Memory B cell (primary cell): ENCODE results near the gene ILKAP.

Source experiments
- ATAC-seq: fragments of 150-1000 bp; cut with Tn5 transposase; 2 replicates; pipeline ENCODE4 v1.10.0; 2021; ENCODE audit warnings: low read depth, mild to moderate bottlenecking, moderate library complexity
- DNase-seq, 2 donors: peaks; one replicate each; pipeline ENCODE4 v3.0.0; 2022; ENCODE audit warnings: low spot score in 2 of 2
- H3K27ac Mint-ChIP-seq: one replicate; pipeline ENCODE4 v1.8.0; 2022; ENCODE audit warnings: mild to moderate bottlenecking, moderate library complexity, mixed read lengths
- H3K27me3 Mint-ChIP-seq: one replicate; pipeline ENCODE4 v1.8.0; 2022; ENCODE audit warnings: mixed read lengths
- H3K36me3 Mint-ChIP-seq: one replicate; pipeline ENCODE4 v1.8.0; 2022; ENCODE audit warnings: mild to moderate bottlenecking, mixed read lengths
- H3K4me1 Mint-ChIP-seq: one replicate; pipeline ENCODE4 v1.8.0; 2022; ENCODE audit warnings: mixed read lengths
- H3K4me3 Mint-ChIP-seq: one replicate; pipeline ENCODE4 v1.8.0; 2022; ENCODE audit warnings: mild to moderate bottlenecking, moderate library complexity, mixed read lengths
- H3K9me3 Mint-ChIP-seq: one replicate; pipeline ENCODE4 v1.8.0; 2022; ENCODE audit warnings: mixed read lengths

Gene ILKAP

DNA sequence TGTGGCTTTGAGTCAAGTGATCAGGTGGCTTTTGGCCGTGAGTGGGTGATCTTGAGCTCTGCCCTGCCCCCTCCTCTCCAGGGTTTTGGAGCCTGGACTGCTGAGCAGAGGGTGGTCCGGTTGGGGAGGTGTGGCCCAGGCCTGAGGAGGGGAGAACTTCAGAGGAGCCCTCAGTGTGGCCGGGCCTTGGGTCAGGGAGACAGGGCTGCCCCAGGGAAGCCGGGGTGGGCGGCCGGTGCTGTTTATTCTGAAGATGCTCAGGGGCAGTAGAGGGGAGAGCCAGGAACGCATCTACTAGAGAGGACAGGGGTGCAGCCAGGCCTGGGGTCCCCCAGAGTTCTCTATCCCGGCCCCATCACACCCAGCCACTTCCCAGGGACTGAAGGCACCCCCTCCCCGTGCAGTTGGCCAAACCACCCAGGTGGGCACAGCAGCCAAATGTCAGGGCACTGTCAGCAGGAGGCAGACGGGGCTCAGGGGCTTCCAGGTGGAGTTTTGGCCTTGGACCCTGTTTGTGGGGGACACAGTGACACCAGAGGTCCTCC lies 43.8 kb downstream of the ILKAP start:
- H3K9me3 Mint-ChIP-seq, result no peaks in the 10 kb centered on the region
- peak overlapping the region; percentile 71 for H3K4me3 Mint-ChIP-seq
- ATAC-seq (no peak), DNase-seq (no peak)
- peaks cover 15% of the 10 kb centered on the region for H3K4me1 Mint-ChIP-seq
- peaks cover 6% of the 10 kb centered on the region for H3K27me3 Mint-ChIP-seq
- H3K27ac Mint-ChIP-seq, result no peak overlapping the region
- H3K36me3 Mint-ChIP-seq, result no peaks in the 10 kb centered on the region

DNA sequence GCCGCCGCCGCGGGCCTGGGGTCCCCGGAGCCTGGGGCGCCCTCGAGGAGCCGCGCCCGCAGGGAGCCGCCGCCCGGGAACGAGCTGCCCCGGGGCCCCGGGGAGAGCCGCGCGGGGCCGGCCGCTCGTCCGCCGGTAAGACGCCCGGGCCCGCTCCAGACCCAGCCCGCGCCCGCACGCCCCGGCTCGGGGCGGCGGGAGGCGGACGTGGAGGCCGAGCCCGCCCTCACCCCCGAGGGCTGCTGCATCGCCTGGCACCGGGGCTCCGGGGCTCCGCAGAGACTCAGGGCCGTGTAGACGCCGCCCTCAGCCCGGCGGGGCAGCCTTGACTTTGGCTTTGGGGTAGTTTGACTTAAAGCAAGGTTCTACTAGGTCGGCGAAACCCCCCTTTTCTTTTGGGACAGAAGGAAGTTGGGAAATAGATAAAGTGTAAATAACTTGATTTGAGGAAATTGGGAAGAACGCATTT lies 44.4 kb downstream of the ILKAP start:
- Mint-ChIP-seq H3K4me1 (peaks cover 12% of the 10 kb centered on the region), H3K9me3 (peaks cover 2% of the 10 kb centered on the region), H3K27ac (no peak overlapping the region), H3K4me3 (peak overlapping the region; percentile 71), H3K27me3 (peaks cover 6% of the 10 kb centered on the region), H3K36me3 (no peaks in the 10 kb centered on the region)
- no peak for DNase-seq
- peak; percentile 59 for ATAC-seq

DNA sequence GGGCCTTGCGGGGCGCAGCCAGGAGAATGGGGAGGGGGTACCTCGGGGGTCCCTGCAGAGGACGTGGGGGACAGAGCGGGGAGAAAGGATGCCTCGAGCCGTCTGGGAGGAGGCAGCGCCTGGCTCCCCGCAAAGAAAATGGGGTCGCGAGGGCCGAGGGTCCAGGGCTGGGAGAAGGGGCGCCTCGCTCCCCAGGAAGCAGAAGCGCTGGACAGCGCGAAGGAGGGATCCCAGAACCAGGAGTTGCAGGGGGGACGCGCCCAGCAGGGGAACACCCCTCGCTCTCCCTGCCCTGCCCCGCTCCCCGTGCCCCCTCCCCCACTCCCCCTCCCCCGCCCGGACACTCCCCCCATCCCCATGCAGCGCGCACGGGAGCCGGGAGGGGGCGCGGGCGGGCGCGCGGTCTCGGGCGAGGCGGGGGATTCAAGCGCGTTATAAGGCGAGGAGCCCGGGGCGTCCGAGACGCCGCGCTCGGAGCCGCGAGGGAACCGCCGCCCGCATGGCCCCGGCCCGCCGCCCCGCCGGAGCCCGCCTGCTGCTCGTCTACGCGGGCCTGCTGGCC lies 44.9 kb downstream of the ILKAP start, which contains the start of gene ERFE:
ERFE (plus strand) TSS at position 462 of the 562 bp plus-strand sequence; CDS start at position 500, 38 bp downstream.
- H3K4me3 Mint-ChIP-seq, result peak within 1 kb of the TSS; percentile 71
- H3K9me3 Mint-ChIP-seq, result peaks cover 3% of the 10 kb centered on the region
- no peak within 1 kb of the TSS for H3K27ac Mint-ChIP-seq
- peaks cover 12% of the 10 kb centered on the region for H3K4me1 Mint-ChIP-seq
- H3K27me3 Mint-ChIP-seq, result peaks cover 6% of the 10 kb centered on the region
- H3K36me3 Mint-ChIP-seq, result no peaks in the 10 kb centered on the region
- DNase-seq (peak; percentile 54 to 62), ATAC-seq (peak; percentile 81)

DNA sequence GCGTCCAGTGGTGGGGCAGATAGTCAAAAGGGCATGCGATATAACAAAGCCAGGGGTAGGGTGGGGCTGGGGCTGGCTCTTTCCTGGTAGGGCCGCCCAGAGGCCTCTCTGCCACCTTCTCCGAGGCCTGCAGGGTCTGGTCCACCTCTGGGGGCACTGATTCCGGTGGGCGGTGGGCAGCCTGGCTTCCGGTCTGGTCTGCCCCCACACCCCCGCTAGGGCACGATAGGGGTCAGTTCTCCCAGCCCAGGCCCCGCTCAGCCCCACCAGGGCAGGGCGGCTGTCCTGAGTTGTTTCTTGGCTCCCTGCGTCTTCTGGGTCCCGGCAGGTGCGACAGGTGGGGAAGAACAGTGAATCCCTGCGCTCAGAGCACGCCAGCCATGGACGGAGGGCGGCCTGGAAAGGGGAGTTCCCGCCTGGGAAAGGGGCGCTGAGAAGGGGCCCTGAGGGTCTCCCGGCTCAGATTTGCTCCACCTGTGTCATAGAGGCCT lies 45.4 kb downstream of the ILKAP start:
- H3K9me3 Mint-ChIP-seq, result peaks cover 3% of the 10 kb centered on the region
- no peak for ATAC-seq

DNA sequence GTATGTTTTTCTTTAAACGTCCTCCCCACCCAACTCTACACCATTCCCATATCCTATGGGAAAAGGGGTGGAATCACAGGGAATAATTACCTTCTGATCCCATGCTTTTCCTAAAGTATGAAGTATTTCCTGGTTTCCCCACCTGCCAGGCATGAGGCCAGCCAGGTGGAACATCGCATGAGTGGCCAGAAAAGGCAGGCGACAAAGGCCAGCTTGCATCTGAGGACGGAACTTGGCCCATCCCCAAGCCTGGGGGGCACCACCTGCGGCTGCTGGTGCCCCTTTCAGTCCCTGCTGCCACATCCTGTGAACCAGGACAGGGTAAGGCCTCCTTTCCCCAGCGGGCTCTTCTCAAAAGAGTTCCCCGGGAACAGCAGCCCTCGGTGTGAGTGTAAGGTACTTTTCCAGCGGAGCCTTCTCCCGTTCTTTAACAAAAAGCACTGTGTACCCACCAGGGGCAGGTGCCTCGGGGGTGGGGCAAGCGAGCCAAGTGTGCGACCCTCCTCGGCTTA lies 45.9 kb downstream of the ILKAP start:
- peaks cover 3% of the 10 kb centered on the region for H3K9me3 Mint-ChIP-seq
- no peak overlapping the region for H3K27ac Mint-ChIP-seq
- H3K27me3 Mint-ChIP-seq, result peaks cover 6% of the 10 kb centered on the region

More for the DNA sequence above, 45.4 kb downstream of the ILKAP start:
- Mint-ChIP-seq H3K4me3 (peak overlapping the region; percentile 53), H3K27me3 (peaks cover 6% of the 10 kb centered on the region), H3K27ac (no peak overlapping the region), H3K4me1 (peaks cover 12% of the 10 kb centered on the region), H3K36me3 (no peaks in the 10 kb centered on the region)
- no peak for DNase-seq

DNA sequence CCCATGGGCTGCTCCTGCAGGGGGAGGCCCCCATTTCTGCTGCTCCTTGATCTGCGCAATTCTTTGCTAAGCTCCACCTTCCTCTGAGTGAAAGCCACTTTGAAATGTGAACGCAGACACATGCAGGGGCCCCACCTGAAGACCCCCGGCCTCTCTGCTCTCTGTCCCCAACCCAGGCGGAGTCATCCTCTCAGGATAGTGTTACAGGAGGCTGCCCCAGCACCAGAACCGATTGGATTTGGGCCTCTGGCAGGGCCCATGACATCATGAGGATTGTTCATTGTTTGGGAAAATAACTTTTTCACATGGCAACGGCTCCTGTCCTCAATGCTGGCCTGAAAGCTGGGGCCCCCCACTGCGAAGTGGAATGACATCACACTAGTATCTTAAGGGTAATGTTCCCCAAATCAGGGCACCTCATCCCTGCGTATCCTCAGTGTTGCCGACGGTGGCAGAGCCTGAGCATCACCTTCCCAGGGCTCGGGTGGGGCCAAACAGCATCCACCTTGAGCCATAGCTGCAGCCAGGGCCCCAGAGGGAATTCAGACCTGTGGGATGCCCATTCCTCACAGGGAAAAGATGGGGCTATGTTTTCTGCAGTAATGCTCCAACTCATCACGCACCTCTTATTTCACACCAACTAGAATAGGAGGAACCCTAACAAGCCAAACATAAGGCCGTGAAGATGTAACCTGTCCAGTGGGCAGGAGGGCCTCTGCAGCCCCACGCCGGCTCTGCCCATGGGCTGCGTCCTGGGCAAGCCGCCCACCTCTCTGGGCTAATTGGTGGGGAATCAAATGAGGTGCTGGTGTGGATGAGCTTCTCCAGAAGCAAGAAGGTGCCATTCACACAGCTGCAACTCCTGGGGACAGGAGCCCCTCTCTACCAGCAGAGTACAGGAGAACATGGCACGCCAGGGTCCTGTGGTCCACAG lies 47.5 kb downstream of the ILKAP start:
- Mint-ChIP-seq H3K4me3 (no peak overlapping the region), H3K4me1 (peaks cover 12% of the 10 kb centered on the region), H3K36me3 (no peaks in the 10 kb centered on the region), H3K27me3 (peaks cover 6% of the 10 kb centered on the region), H3K27ac (no peak overlapping the region), H3K9me3 (peaks cover 3% of the 10 kb centered on the region)
- no peak for DNase-seq
- ATAC-seq, result no peak

More for the DNA sequence above, 45.9 kb downstream of the ILKAP start:
- no peak for DNase-seq
- ATAC-seq, result no peak
- H3K36me3 Mint-ChIP-seq, result no peaks in the 10 kb centered on the region
- peaks cover 12% of the 10 kb centered on the region for H3K4me1 Mint-ChIP-seq
- no peak overlapping the region for H3K4me3 Mint-ChIP-seq

DNA sequence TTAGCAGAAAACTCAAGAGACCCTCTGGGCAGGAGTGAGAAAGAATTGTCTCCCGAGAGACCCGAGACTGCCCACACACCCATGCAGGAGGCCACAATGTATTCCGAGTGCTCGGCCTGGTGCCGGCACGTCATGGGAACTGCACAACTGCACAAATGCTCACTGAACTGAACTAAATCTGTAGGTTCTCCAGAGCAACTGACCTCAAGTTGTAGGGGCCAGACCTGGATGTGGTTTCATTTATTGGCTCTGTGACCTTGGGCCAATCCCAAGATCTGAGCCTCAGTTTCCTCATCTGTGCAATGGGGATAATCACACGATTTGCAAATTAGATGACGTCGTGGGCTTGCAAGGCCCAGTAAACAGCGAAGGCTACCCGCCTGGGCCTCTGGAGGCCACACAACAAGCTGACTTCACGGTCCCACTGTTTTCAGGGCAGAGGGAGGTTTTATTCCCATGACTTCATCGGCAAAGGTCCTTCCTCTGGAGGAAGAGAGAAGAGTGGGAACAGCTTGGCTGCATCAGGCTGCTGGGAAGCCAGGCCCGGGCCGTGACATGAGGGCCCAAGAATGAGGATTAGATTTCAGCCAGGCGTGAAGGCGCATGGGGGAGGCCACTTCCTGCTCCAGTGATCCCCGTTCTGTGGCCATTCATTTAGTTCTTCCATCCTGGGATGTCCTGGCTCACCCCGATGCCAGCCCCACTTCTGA lies 48.3 kb downstream of the ILKAP start:
- ATAC-seq, result no peak
- no peak for DNase-seq
- H3K27ac Mint-ChIP-seq, result no peak overlapping the region
- no peaks in the 10 kb centered on the region for H3K36me3 Mint-ChIP-seq
- no peak overlapping the region for H3K4me3 Mint-ChIP-seq
- peaks cover 3% of the 10 kb centered on the region for H3K9me3 Mint-ChIP-seq
- peaks cover 5% of the 10 kb centered on the region for H3K4me1 Mint-ChIP-seq
- H3K27me3 Mint-ChIP-seq, result peaks cover 4% of the 10 kb centered on the region

DNA sequence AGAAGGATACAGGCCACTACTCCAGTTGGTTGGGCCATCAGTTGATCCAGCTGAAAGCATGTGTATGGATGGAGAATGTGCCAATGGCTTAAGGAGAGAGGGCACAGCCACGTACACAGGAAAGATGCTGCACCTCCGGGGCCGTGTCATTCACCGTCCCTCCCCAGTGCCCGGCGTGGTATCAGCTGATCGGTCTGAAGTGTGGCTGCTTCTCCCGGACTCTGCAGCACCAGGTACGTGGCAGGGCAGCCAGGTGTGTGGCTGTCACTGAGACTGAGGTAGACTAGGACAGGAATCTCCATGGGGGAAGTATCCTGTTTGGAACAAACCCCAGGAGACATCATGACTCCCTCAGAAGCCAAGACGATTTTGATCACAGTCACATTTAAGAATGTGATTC lies 48.9 kb downstream of the ILKAP start:
- Mint-ChIP-seq H3K9me3 (peaks cover 3% of the 10 kb centered on the region), H3K4me3 (no peak overlapping the region), H3K36me3 (no peaks in the 10 kb centered on the region), H3K27ac (no peak overlapping the region), H3K4me1 (peaks cover 4% of the 10 kb centered on the region), H3K27me3 (peaks cover 4% of the 10 kb centered on the region)
- ATAC-seq (no peak), DNase-seq (no peak)

DNA sequence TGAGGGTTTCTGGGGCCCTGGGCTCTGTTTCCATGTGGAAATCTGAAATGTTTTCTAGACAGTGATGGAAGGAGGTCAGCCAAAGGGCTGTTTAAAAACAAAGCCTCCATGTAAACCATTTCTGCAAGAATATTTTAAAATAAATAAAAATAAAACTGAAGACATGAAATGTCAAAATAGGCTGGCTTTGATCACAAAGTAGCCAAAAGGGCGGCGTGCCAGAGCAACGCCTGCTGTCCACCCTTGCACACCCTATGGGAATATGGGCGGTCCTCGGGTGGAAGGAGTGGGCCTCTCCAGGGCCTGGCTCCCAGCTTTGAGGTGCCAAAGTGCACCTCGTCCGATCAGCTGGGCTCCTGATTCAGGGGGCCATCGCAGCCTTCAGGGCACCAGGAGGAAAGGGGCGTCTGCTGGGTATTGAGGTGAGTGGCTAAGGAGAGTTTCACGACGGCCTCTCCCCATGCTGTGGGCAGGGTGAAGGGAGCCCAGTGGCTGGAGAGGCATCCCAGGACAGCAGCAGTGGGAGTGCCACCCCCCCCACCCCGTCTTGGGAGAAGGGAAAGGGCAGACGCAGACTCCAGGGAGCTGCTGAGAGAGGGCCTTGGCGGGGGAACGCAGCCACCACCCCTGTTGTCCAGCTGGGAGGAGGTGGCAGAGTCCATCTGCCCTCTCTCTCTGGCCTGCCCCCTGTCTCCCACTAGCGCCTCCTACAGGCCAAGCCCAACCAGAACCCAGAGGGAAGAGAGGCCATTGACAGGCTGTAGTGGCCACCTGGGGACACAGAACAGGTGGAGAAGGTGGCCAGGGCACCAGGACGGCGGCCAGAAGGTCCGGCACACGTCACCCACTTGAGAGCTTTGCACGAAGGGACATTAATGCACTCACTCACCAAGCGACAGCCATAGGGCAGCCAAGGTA lies 50.5 kb downstream of the ILKAP start:
- ATAC-seq, result no peak
- no peak overlapping the region for H3K27ac Mint-ChIP-seq

DNA sequence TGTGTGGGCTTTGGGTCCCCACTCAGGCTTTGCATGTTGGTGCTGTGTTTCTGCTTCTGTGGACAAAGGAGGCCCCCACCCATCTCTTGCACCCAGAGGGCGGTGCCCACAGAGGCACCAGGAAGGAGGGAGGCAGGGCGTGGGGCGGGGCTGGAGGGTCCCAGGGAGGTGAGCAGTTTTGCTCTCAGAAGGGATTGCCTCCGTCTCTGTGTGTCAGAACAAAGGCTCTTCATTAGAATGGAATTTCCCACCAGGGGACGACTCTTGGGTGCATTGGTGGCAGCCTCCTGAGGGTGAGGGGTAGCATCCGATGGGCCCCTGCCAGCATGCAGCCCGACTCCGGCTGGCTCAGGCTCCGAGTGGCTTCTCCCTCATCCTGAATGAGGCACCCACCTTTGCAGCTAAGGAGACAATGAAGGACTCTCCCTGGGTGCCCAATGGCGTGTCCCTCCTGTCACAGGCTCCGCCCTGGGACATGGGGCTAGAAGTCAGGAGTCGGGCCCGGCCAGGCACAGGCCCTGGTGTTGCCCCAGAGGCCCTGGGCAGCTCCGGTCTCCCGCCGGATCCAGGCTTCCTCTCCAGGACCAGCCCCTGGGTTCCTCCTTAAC lies 51.8 kb downstream of the ILKAP start:
- Mint-ChIP-seq H3K9me3 (peaks cover 3% of the 10 kb centered on the region), H3K27ac (no peak overlapping the region), H3K36me3 (no peaks in the 10 kb centered on the region), H3K27me3 (no peaks in the 10 kb centered on the region), H3K4me1 (no peaks in the 10 kb centered on the region), H3K4me3 (no peak overlapping the region)
- ATAC-seq, result no peak
- no peak for DNase-seq

More for the DNA sequence above, 50.5 kb downstream of the ILKAP start:
- Mint-ChIP-seq H3K27me3 (no peaks in the 10 kb centered on the region), H3K4me1 (no peaks in the 10 kb centered on the region), H3K4me3 (no peak overlapping the region), H3K9me3 (peaks cover 3% of the 10 kb centered on the region), H3K36me3 (no peaks in the 10 kb centered on the region)
- DNase-seq, result no peak

DNA sequence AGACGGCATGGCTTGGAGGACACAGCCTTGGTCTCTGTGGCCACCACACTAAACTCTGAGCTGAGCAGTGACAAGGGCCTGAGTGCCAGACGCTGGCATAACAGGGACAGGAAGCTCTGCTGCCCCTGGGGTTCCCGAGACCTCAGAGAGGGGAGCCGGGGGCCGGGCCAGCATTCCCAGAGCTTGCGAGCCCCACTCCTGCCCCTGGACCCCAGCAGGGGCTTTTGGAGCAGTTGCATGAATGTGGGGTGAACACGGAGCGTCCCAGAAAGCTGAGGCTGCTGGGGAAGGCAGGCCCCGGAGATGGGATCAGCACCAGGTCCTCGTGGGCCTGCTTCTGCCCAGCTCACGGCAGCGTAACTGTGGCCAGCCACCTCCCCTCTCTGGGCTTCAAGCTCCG lies 52.3 kb downstream of the ILKAP start:
- Mint-ChIP-seq H3K9me3 (peaks cover 3% of the 10 kb centered on the region), H3K4me1 (no peaks in the 10 kb centered on the region), H3K27me3 (no peaks in the 10 kb centered on the region), H3K4me3 (no peak overlapping the region), H3K27ac (no peak overlapping the region), H3K36me3 (no peaks in the 10 kb centered on the region)
- DNase-seq (no peak), ATAC-seq (no peak)

DNA sequence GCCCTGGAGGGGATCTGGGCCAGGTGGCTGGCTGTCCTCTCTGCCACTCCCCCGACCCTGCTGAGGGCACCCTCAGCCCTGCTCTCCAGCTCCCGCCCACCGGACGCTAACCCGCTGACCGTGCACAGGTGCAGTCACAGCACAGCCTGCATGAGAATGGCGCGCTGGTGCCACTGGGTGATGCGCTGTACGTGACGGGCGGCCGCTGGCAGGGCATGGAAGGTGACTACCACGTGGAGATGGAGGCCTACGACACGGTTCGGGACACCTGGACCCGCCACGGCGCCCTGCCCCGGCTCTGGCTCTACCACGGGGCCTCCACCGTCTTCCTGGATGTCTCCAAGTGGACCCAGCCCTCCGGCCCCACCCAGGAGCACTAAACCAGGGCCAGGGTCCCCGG lies 52.8 kb downstream of the ILKAP start:
- ATAC-seq (no peak), DNase-seq (no peak)
- Mint-ChIP-seq H3K4me3 (no peak overlapping the region), H3K4me1 (no peaks in the 10 kb centered on the region), H3K27me3 (no peaks in the 10 kb centered on the region), H3K36me3 (no peaks in the 10 kb centered on the region), H3K9me3 (peaks cover 3% of the 10 kb centered on the region), H3K27ac (no peak overlapping the region)
